Hepatocyte (in vitro differentiated cells): ENCODE results near the gene ITFG1. TPM values are rescaled to one million over a fixed set of nuclear protein-coding genes. Genes with fewer than 3 reads are reported as not detected.

Source experiments
- DNase-seq: peaks from one replicate; pipeline ENCODE4 v3.0.0-alpha.2; 2016; ENCODE audit warnings: low spot score
- H2AFZ ChIP-seq: fragments of 200-600 bp; sonication (generic); 2 replicates; pipeline ENCODE4 v1.6.0; 2016; ENCODE audit warnings: antibody characterized with exemption, mild to moderate bottlenecking
- H3K27ac ChIP-seq: fragments of 200-600 bp; sonication (generic); 2 replicates; pipeline ENCODE4 v1.5.1; 2016; ENCODE audit warnings: mild to moderate bottlenecking
- H3K27me3 ChIP-seq: fragments of 200-600 bp; sonication (generic); 2 replicates; pipeline ENCODE4 v1.6.1; 2016
- H3K36me3 ChIP-seq: fragments of 200-600 bp; sonication (generic); replicated peaks from 2 replicates; pipeline ENCODE4 v1.5.1; 2016; ENCODE audit warnings: low read depth; ENCODE audit not compliant: insufficient read depth
- H3K4me1 ChIP-seq: fragments of 200-600 bp; sonication (generic); 2 replicates; pipeline ENCODE4 v1.5.1; 2016; ENCODE audit warnings: mild to moderate bottlenecking, moderate library complexity; ENCODE audit not compliant: insufficient read depth
- H3K4me2 ChIP-seq: fragments of 200-600 bp; sonication (generic); 2 replicates; pipeline ENCODE4 v1.6.0; 2016
- H3K4me3 ChIP-seq: fragments of 200-600 bp; sonication (generic); 2 replicates; pipeline ENCODE4 v1.5.1; 2016; ENCODE audit warnings: mild to moderate bottlenecking
- H3K79me2 ChIP-seq: fragments of 200-600 bp; sonication (generic); 2 replicates; pipeline ENCODE4 v1.6.0; 2017; ENCODE audit warnings: mild to moderate bottlenecking
- H3K9me2 ChIP-seq: fragments of 200-600 bp; sonication (generic); replicated peaks from 2 replicates; pipeline ENCODE4 v1.6.0; 2017; ENCODE audit warnings: mild to moderate bottlenecking; ENCODE audit not compliant: insufficient read depth
- H3K9me3 ChIP-seq: fragments of 200-600 bp; sonication (generic); 2 replicates; pipeline ENCODE4 v1.5.1; 2016; ENCODE audit warnings: low read depth, mild to moderate bottlenecking
- H4K20me1 ChIP-seq: fragments of 200-600 bp; sonication (generic); 2 replicates; pipeline ENCODE4 v1.6.0; 2016; ENCODE audit warnings: mild to moderate bottlenecking; ENCODE audit not compliant: insufficient read depth, poor library complexity, severe bottlenecking
- EZH2 ChIP-seq: fragments of 200-600 bp; sonication (generic); IDR thresholded peaks from 2 replicates; pipeline ENCODE4 v1.6.1; 2016; ENCODE audit warnings: antibody characterized with exemption, mild to moderate bottlenecking, borderline replicate concordance
- EZH2phosphoT487 ChIP-seq: fragments of 200-600 bp; sonication (generic); IDR thresholded peaks from one replicate; pipeline ENCODE4 v1.6.1; 2018; ENCODE audit warnings: antibody characterized with exemption, mild to moderate bottlenecking, low read depth, moderate library complexity; ENCODE audit not compliant: unreplicated experiment, severe bottlenecking
- whole genome bisulfite sequencing: methylation state at CpG from one replicate; pipeline ENCODE4 v1.1.6; 2016; ENCODE audit warnings: low lambda C conversion rate; ENCODE audit errors: missing lambda C conversion rate; 5-methylcytosine and 5-hydroxymethylcytosine counted together
- polyA plus RNA-seq: library from polyadenylated mRNA; unstranded; fragments of >200 nt; fragmentation: Nextera tagmentation; extraction: Ambion mirVana; gene quantifications from 2 replicates; pipeline ENCODE4 v1.2.1, GENCODE V29; 2016
- total RNA-seq: library from RNA; depleted of rRNA; stranded (reverse); fragments of >200 nt; gene quantifications from 2 replicates; pipeline ENCODE4 v1.2.3, GENCODE V29; 2014
- TF ChIP-seq, protein P1 (sequence below): fragments of 200-600 bp; sonication (generic); IDR thresholded peaks from 2 replicates; pipeline ENCODE4 v1.5.1; 2016; ENCODE audit warnings: antibody characterized with exemption, mild to moderate bottlenecking; ENCODE audit not compliant: poor library complexity

The ITFG1 gene
- total and polyA plus RNA-seq, 2 experiments from 2014 or later = 87.8 to 91.4 TPM

DNA sequence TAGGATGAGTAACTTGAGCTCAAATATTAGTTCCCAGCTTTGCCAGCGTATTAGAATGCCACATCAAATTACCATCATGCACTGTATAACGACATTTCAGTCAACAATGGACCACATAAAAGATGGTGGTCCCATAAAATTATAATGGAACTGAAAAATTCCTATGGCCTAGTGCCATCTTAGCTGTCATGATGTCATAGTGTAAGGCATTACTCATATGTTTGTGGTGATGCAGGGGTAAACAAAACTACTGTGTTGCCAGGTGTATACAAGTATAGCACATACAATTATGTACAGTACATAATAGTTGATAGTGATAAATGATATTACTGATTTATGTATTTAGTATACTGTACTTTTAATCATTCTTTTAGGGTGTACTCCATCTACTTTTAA lies 262.7 kb downstream of the ITFG1 start:
- H3K4me1 ChIP-seq = no peaks in the 10 kb centered on the region
- no peaks in the 10 kb centered on the region for H3K79me2 ChIP-seq
- H2AFZ ChIP-seq = no peak overlapping the region
- no peaks in the 10 kb centered on the region for H3K36me3 ChIP-seq
- H3K27ac ChIP-seq = no peak overlapping the region
- no peak overlapping the region for H3K4me3 ChIP-seq
- H3K4me2 ChIP-seq = no peak overlapping the region
- no peaks in the 10 kb centered on the region for H3K9me3 ChIP-seq
- H3K27me3 ChIP-seq = no peaks in the 10 kb centered on the region
- no peaks in the 10 kb centered on the region for H3K9me2 ChIP-seq
- H4K20me1 ChIP-seq = no peaks in the 10 kb centered on the region
- 75% methylated on average over 2 of the region's 2 CpGs for WGBS
- TF ChIP-seq EZH2phosphoT487 (no peak), EZH2 (no peak)
- TF ChIP-seq, protein P1, sequence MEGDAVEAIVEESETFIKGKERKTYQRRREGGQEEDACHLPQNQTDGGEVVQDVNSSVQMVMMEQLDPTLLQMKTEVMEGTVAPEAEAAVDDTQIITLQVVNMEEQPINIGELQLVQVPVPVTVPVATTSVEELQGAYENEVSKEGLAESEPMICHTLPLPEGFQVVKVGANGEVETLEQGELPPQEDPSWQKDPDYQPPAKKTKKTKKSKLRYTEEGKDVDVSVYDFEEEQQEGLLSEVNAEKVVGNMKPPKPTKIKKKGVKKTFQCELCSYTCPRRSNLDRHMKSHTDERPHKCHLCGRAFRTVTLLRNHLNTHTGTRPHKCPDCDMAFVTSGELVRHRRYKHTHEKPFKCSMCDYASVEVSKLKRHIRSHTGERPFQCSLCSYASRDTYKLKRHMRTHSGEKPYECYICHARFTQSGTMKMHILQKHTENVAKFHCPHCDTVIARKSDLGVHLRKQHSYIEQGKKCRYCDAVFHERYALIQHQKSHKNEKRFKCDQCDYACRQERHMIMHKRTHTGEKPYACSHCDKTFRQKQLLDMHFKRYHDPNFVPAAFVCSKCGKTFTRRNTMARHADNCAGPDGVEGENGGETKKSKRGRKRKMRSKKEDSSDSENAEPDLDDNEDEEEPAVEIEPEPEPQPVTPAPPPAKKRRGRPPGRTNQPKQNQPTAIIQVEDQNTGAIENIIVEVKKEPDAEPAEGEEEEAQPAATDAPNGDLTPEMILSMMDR = no peak
- no peak for DNase-seq

DNA sequence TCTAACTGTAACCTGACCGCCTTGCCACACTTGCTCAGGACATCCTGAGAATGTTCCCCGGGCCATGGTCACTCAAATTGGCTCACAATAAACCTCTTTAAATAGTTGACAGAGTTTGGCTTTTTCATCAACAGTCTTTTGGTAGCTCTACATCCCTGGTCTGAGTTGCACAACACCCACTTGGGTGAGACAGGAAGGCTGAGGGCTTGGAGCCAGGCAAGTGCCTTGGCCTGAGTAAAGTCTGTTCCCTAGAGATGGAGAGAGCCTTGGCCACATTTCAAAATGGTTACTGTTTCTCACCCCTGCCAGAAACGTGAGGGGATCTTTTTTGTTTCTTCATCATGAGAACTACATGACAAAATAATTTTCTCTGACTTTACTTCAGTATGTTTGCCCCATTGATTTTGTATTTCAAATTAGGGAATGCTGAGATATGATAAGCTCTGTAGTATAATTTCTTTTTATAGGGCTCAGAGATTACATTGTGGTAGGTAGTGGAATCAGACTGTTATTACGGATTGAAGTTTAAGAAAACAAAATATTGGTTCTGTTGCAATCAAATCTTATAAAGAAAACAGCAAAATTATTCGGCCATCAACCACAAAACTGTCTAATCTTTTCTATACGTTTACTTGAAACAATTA lies 263.2 kb downstream of the ITFG1 start:
- no peak for TF ChIP-seq EZH2
- TF ChIP-seq, protein P1 = no peak
- TF ChIP-seq EZH2phosphoT487 = no peak
- 74% methylated on average over 6 of the region's 6 CpGs for WGBS

DNA sequence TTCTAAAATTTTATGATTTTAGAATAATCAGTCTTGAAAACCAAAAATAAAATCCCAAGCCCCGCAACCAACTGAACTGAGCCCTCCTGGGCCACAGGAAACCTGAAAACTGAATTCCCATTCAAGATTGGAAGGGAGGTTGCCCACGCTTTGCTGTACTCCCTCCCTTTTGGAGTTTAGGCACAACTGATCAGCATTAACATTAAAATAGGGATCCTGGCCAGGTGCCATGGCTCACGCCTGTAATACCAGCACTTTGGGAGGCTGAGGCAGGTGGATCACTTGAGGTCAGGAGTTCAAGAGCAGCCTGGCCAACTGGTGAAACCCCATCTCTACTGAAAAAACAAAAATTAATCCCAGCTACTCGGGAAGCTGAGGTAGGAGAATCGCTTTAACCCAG lies 264.4 kb downstream of the ITFG1 start:
- H3K9me3 ChIP-seq = no peaks in the 10 kb centered on the region
- no peaks in the 10 kb centered on the region for H3K4me1 ChIP-seq
- no peaks in the 10 kb centered on the region for H3K79me2 ChIP-seq
- H4K20me1 ChIP-seq = no peaks in the 10 kb centered on the region
- H3K36me3 ChIP-seq = no peaks in the 10 kb centered on the region
- H3K4me3 ChIP-seq = no peak overlapping the region
- WGBS = 87% methylated on average over 5 of the region's 5 CpGs
- H2AFZ ChIP-seq = no peak overlapping the region
- no peak for DNase-seq
- no peaks in the 10 kb centered on the region for H3K9me2 ChIP-seq
- H3K27ac ChIP-seq = no peak overlapping the region
- no peak overlapping the region for H3K4me2 ChIP-seq
- TF ChIP-seq, protein P1 = no peak
- no peak for TF ChIP-seq EZH2
- TF ChIP-seq EZH2phosphoT487 = no peak
- H3K27me3 ChIP-seq = no peaks in the 10 kb centered on the region

More for the DNA sequence above, 263.2 kb downstream of the ITFG1 start:
- no peaks in the 10 kb centered on the region for H3K27me3 ChIP-seq
- no peaks in the 10 kb centered on the region for H4K20me1 ChIP-seq
- no peaks in the 10 kb centered on the region for H3K36me3 ChIP-seq
- H3K4me3 ChIP-seq = no peak overlapping the region
- no peaks in the 10 kb centered on the region for H3K9me3 ChIP-seq
- H3K4me2 ChIP-seq = no peak overlapping the region
- H3K27ac ChIP-seq = no peak overlapping the region
- no peak overlapping the region for H2AFZ ChIP-seq
- H3K9me2 ChIP-seq = no peaks in the 10 kb centered on the region
- no peaks in the 10 kb centered on the region for H3K4me1 ChIP-seq
- DNase-seq = no peak
- H3K79me2 ChIP-seq = no peaks in the 10 kb centered on the region
